A549 (cell line): Measurements from ENCODE around the gene NEAT1. TPM values are rescaled to one million over a fixed set of nuclear protein-coding genes. Genes with fewer than 3 reads are reported as not detected.

Source experiments
- ATAC-seq, 2 experiments: fragments of 200-7000 bp in 1 of 2; fragments of >200 bp in 1 of 2; cut with Nextera tagmentation in 1 of 2; cut with Tn5 transposase in 1 of 2; 3 replicates each; pipeline versions ENCODE4 v1.8.0 to v1.9.1; 2018 to 2020; ENCODE audit warnings: mild to moderate bottlenecking in 1 of 2, moderate library complexity in 1 of 2
- CTCF ChIA-PET: fragments of 300-600 bp; sonication (Branson Sonifier 250); formaldehyde crosslinking; extraction: SDS; loops from one replicate; lab custom pipeline; 2021; ENCODE audit warnings: antibody characterized with exemption, inconsistent platforms; lab: Yijun Ruan, JAX
- POLR2A ChIA-PET: fragments of 350-600 bp; formaldehyde crosslinking; extraction: SDS; loops from one replicate; lab custom pipeline; 2021; ENCODE audit warnings: antibody characterized with exemption, inconsistent platforms; lab: Yijun Ruan, JAX
- DNase-seq, 2 experiments: peaks; one replicate each; pipeline versions ENCODE4 v3.0.0 to v3.0.0-alpha.2; 2011 to 2016; ENCODE audit warnings: low read depth in 1 of 2, low spot score in 1 of 2
- FAIRE-seq: peaks from 2 replicates; lab custom pipeline; 2011; peaks lifted over from hg19 to GRCh38; lab: Jason Lieb, UNC
- H3K27ac ChIP-seq, 2 experiments: fragments of >200 bp; sonication (Bioruptor Twin); formaldehyde crosslinking; 3 replicates each; pipeline ENCODE4 v1.5.1; 2016 to 2017
- H3K4me1 ChIP-seq: fragments of >200 bp; sonication (Bioruptor Twin); formaldehyde crosslinking; 3 replicates; pipeline ENCODE4 v1.6.1; 2016
- H3K4me2 ChIP-seq: fragments of >200 bp; sonication (Bioruptor Twin); formaldehyde crosslinking; 3 replicates; pipeline ENCODE4 v1.6.1; 2016
- H3K4me3 ChIP-seq: fragments of >200 bp; sonication (Bioruptor Twin); formaldehyde crosslinking; 3 replicates; pipeline ENCODE4 v1.5.1; 2016
- H3K9me3 ChIP-seq: fragments of >200 bp; sonication (Bioruptor Twin); formaldehyde crosslinking; 3 replicates; pipeline ENCODE4 v1.6.1; 2016
- ATOH8 ChIP-seq: fragments of 250-450 bp; sonication (Bioruptor Pico); IDR thresholded peaks from 2 replicates; pipeline ENCODE4 v1.5.0; 2020; ENCODE audit warnings: low read depth, mild to moderate bottlenecking, moderate library complexity
- BHLHE40 ChIP-seq: IDR thresholded peaks from 2 replicates; pipeline ENCODE4 v1.6.1; 2012; ENCODE audit warnings: low read depth, low read length, inconsistent platforms
- CBX2 ChIP-seq: fragments of 200-600 bp; sonication (generic); IDR thresholded peaks from 2 replicates; pipeline ENCODE4 v1.6.1; 2016; ENCODE audit warnings: low read depth, mild to moderate bottlenecking, borderline replicate concordance
- CHD2 ChIP-seq: fragments of 150-350 bp; IDR thresholded peaks from 2 replicates; pipeline ENCODE4 v1.6.1; 2014; ENCODE audit warnings: low read length; ENCODE audit not compliant: partially characterized antibody
- CHD4 ChIP-seq: fragments of 200-600 bp; sonication (generic); IDR thresholded peaks from 2 replicates; pipeline ENCODE4 v1.6.1; 2016; ENCODE audit warnings: antibody characterized with exemption, mild to moderate bottlenecking, borderline replicate concordance
- EHMT2 ChIP-seq: fragments of 200-600 bp; sonication (generic); IDR thresholded peaks from 2 replicates; pipeline ENCODE4 v1.6.1; 2016; ENCODE audit warnings: antibody characterized with exemption, low read depth, mild to moderate bottlenecking, moderate library complexity
- GATA3 ChIP-seq: IDR thresholded peaks from 2 replicates; pipeline ENCODE4 v1.6.1; 2012; ENCODE audit warnings: borderline replicate concordance
- HDAC2 ChIP-seq: fragments of 200-600 bp; sonication (generic); IDR thresholded peaks from 2 replicates; pipeline ENCODE4 v1.6.1; 2016
- HOXA7 ChIP-seq: fragments of 250-450 bp; sonication (Bioruptor Pico); IDR thresholded peaks from 2 replicates; pipeline ENCODE4 v1.5.0; 2020; ENCODE audit warnings: mild to moderate bottlenecking, moderate library complexity
- HOXB5 ChIP-seq: fragments of 250-450 bp; sonication (Bioruptor Pico); IDR thresholded peaks from 2 replicates; pipeline ENCODE4 v1.5.0; 2020; ENCODE audit warnings: mild to moderate bottlenecking, moderate library complexity
- MAFK ChIP-seq: fragments of 450-650 bp; IDR thresholded peaks from 2 replicates; pipeline ENCODE4 v1.6.1; 2014; ENCODE audit not compliant: partially characterized antibody
- NFE2L2 ChIP-seq: fragments of 150-350 bp; conservative IDR thresholded peaks from 2 replicates; pipeline ENCODE4 v1.6.1; 2014; ENCODE audit warnings: low read length
- PHF8 ChIP-seq: fragments of 200-600 bp; sonication (generic); IDR thresholded peaks from 2 replicates; pipeline ENCODE4 v1.6.1; 2016; ENCODE audit warnings: low read depth, mild to moderate bottlenecking, antibody characterized with exemption, moderate library complexity, borderline replicate concordance
- POLR2A ChIP-seq: IDR thresholded peaks from 2 replicates; pipeline ENCODE4 v1.6.1; 2012; ENCODE audit warnings: mild to moderate bottlenecking, low read length
- RAD21 ChIP-seq, 2 experiments: fragments of >200 bp in 1 of 2; sonication (Bioruptor Twin) in 1 of 2; formaldehyde crosslinking in 1 of 2; IDR thresholded peaks in 1 of 2; conservative IDR thresholded peaks in 1 of 2; 2 replicates in 1 of 2; 3 replicates in 1 of 2; pipeline ENCODE4 v1.6.1; 2012 to 2018; ENCODE audit warnings: inconsistent platforms in 1 of 2
- RARB ChIP-seq: fragments of 250-450 bp; sonication (Bioruptor Pico); IDR thresholded peaks from 2 replicates; pipeline ENCODE4 v1.8.0; 2021; ENCODE audit warnings: mild to moderate bottlenecking, moderate library complexity
- REST ChIP-seq: fragments of 200-600 bp; sonication (generic); IDR thresholded peaks from 2 replicates; pipeline ENCODE4 v1.6.1; 2016; ENCODE audit warnings: antibody characterized with exemption, mild to moderate bottlenecking, moderate library complexity
- RFX5 ChIP-seq: fragments of 450-650 bp; IDR thresholded peaks from 2 replicates; pipeline ENCODE4 v1.7.1; 2014; ENCODE audit warnings: antibody characterized with exemption, mild to moderate bottlenecking, moderate library complexity
- RNF2 ChIP-seq: fragments of 200-600 bp; sonication (generic); IDR thresholded peaks from 2 replicates; pipeline ENCODE4 v1.6.1; 2016; ENCODE audit warnings: low read depth, mild to moderate bottlenecking, antibody characterized with exemption, moderate library complexity, borderline replicate concordance
- SREBF2 ChIP-seq: fragments of 450-650 bp; IDR thresholded peaks from 2 replicates; pipeline ENCODE4 v1.6.1; 2014; ENCODE audit warnings: mild to moderate bottlenecking, moderate library complexity
- TP53 ChIP-seq: fragments of 250-450 bp; sonication (Bioruptor Pico); IDR thresholded peaks from 2 replicates; pipeline ENCODE4 v1.5.0; 2021; ENCODE audit warnings: mild to moderate bottlenecking, moderate library complexity
- ZFP36 ChIP-seq: fragments of 450-650 bp; IDR thresholded peaks from 2 replicates; pipeline ENCODE4 v1.6.1; 2014; ENCODE audit warnings: borderline replicate concordance; ENCODE audit not compliant: partially characterized antibody
- ZNF302 ChIP-seq: fragments of 250-450 bp; sonication (Bioruptor Pico); IDR thresholded peaks from 2 replicates; pipeline ENCODE4 v1.9.0; 2021; ENCODE audit warnings: inconsistent platforms, mild to moderate bottlenecking, moderate library complexity
- WGBS: methylation state at CpG from one replicate; pipeline ENCODE4 v1.1.6; 2017; ENCODE audit errors: missing lambda C conversion rate; 5-methylcytosine and 5-hydroxymethylcytosine counted together
- polyA plus RNA-seq, 4 experiments: library from polyadenylated mRNA; depleted of rRNA in 3 of 4; stranded (reverse); fragments of >200 nt; fragmentation: RNase III in 1 of 4; extraction: RNeasy Plus Mini Kit Qiagen cat#74134 plus additional on column Dnase treatment in 1 of 4; gene quantifications; 2 replicates in 3 of 4; 3 replicates in 1 of 4; pipeline ENCODE4 v1.2.3, GENCODE V29; 2011 to 2017
- TF ChIP-seq, protein P1 (sequence below): IDR thresholded peaks from 2 replicates; pipeline ENCODE4 v1.6.1; 2012

NEAT1 gene
- polyA plus RNA-seq, 2 of the 4 experiments (the other 2 are of a cell fraction): 314 to 1,223 TPM

DNA sequence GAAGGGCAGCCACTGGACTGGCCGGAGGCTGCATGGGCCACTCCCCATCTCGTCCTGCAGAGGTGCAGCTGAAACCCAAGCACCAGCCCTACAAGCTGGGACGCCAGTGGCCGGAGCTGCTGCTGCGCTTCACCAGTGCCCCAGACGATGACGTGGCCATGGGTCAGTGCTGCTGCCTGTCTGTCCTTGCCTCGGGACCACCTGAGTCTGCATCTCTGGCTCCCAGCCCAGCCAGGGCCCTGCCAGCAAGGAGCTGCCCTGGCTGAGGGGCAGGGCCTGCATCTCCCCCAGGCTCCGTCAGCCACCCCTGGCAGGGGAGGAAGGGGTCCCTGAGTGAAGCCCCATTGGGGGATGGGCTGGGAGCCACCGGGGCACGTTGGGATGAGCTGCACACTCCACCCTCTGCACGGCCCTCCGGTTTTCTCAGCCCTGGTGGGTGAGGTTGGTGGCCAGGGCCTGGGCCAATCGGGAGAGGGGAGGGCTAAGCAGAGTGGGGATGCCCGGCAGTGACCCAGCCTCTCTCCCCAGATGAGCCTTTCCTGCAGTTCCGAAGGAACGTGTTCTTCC lies 29.0 kb upstream of the NEAT1 start:
- H3K27ac ChIP-seq: no peak overlapping the region
- POLR2A ChIA-PET: no interaction called here
- DNase-seq: no peak
- no peak overlapping the region for H3K4me2 ChIP-seq
- no peak overlapping the region for H3K4me3 ChIP-seq
- no peak for ATAC-seq
- no peak for FAIRE-seq
- TF ChIP-seq RNF2 (no peak), HOXB5 (CRISPR knock-in tag) (no peak), PHF8 (no peak), CHD2 (no peak), MAFK (no peak), HDAC2 (no peak), RAD21 (conservative IDR thresholded peaks at IDR 0.05 in 1 of 2, IDR thresholded peaks at IDR 0.05 in 1 of 2) (no peak), HOXA7 (no peak), NFE2L2 (no peak), ATOH8 (no peak), RARB (CRISPR knock-in tag) (no peak), REST (no peak), ZFP36 (no peak), RFX5 (no peak), SREBF2 (no peak)
- CTCF ChIA-PET: interaction anchor here (0.7 to 2.9 kb wide), 7 partner anchors 9 to 117 kb away, joined by 3 to 9 read pairs (median 5); partner anchors contain the start of gene SLC25A45
- H3K4me1 ChIP-seq: peaks cover 26% of the 10 kb centered on the region; the same call in 2 of the 3 replicates
- H3K9me3 ChIP-seq: no peaks in the 10 kb centered on the region
- 90% methylated on average over 15 of the region's 17 CpGs for WGBS

- CTCF ChIA-PET: interaction anchor here (0.7 to 2.9 kb wide), 5 partner anchors 10 to 42 kb away, joined by 3 to 9 read pairs (median 8); partner anchors contain the start of gene SLC25A45
- TF ChIP-seq GATA3 (no peak), CHD4 (no peak), EHMT2 (no peak), CBX2 (no peak), SREBF2 (no peak), POLR2A (no peak), ZNF302 (CRISPR knock-in tag) (no peak), BHLHE40 (no peak), TP53 (CRISPR knock-in tag) (no peak)
- TF ChIP-seq, protein P1, sequence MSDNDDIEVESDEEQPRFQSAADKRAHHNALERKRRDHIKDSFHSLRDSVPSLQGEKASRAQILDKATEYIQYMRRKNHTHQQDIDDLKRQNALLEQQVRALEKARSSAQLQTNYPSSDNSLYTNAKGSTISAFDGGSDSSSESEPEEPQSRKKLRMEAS: no peak
- H3K9me3 ChIP-seq: no peaks in the 10 kb centered on the region
- no peak for ATAC-seq
- no peak overlapping the region for H3K4me3 ChIP-seq
- 93% methylated on average over 20 of the region's 20 CpGs for WGBS
- H3K4me1 ChIP-seq: peaks cover 21% of the 10 kb centered on the region; the same call in 2 of the 3 replicates
- POLR2A ChIA-PET: no interaction called here
- no peak overlapping the region for H3K4me2 ChIP-seq
- no peak for FAIRE-seq
- no peak for DNase-seq
- no peak overlapping the region for H3K27ac ChIP-seq
These were observed 28.5 kb upstream of the NEAT1 start for GRCh38 chr11:65394125-65394536.
